ENCODE measurements around the gene VWC2L.

DNA sequence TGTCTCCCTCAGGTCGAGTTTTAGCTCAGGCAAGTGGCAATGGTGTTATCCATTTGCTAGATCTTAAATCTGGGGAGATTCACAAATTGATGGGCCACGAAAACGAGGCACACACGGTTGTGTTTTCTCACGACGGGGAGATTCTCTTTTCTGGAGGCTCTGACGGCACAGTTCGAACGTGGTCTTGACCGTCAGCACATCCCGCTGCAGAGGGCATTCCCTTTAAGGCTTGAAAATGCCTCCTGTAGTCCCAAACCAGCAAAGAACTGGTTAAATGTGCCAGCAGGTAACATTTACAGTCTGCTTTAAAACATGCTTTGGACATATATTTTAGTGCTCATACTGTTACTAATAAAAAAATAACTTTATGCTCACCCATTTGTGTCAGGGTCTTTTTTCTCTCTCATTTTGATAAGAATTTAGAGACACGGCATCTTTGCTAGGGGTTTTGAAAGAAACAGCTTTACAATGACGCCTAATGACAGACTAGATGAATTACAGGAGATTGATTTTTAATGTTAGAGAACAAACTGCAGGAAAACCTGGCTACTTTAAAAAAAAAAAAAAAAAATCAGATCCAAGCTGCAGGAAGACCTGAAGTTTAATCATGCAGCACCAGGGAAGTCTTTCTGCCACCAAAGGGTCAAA, 602 bp upstream of the VWC2L start:
- TF ChIP-seq, protein P1, sequence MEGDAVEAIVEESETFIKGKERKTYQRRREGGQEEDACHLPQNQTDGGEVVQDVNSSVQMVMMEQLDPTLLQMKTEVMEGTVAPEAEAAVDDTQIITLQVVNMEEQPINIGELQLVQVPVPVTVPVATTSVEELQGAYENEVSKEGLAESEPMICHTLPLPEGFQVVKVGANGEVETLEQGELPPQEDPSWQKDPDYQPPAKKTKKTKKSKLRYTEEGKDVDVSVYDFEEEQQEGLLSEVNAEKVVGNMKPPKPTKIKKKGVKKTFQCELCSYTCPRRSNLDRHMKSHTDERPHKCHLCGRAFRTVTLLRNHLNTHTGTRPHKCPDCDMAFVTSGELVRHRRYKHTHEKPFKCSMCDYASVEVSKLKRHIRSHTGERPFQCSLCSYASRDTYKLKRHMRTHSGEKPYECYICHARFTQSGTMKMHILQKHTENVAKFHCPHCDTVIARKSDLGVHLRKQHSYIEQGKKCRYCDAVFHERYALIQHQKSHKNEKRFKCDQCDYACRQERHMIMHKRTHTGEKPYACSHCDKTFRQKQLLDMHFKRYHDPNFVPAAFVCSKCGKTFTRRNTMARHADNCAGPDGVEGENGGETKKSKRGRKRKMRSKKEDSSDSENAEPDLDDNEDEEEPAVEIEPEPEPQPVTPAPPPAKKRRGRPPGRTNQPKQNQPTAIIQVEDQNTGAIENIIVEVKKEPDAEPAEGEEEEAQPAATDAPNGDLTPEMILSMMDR (IDR thresholded peaks at IDR 0.05; ENCODE audit: insufficient read depth, low read length), result no peak
- TF ChIP-seq GABPA (IDR thresholded peaks at IDR 0.05; ENCODE audit: low read depth) (no peak), POLR2AphosphoS5 (IDR thresholded peaks at IDR 0.05; ENCODE audit: low read depth) (no peak), SPI1 (IDR thresholded peaks at IDR 0.05; ENCODE audit: borderline replicate concordance, low read depth) (no peak)

All from HL-60 (cell line).